NCI-H2171 treated with DMSO at 0.1 percent for 48 hours (cell line): ENCODE data around the gene ADCY7.

Source experiments
- DNase-seq: peaks from one replicate; lab custom pipeline; 2025; lab: John Stamatoyannopoulos, UW

The ADCY7 gene

DNA sequence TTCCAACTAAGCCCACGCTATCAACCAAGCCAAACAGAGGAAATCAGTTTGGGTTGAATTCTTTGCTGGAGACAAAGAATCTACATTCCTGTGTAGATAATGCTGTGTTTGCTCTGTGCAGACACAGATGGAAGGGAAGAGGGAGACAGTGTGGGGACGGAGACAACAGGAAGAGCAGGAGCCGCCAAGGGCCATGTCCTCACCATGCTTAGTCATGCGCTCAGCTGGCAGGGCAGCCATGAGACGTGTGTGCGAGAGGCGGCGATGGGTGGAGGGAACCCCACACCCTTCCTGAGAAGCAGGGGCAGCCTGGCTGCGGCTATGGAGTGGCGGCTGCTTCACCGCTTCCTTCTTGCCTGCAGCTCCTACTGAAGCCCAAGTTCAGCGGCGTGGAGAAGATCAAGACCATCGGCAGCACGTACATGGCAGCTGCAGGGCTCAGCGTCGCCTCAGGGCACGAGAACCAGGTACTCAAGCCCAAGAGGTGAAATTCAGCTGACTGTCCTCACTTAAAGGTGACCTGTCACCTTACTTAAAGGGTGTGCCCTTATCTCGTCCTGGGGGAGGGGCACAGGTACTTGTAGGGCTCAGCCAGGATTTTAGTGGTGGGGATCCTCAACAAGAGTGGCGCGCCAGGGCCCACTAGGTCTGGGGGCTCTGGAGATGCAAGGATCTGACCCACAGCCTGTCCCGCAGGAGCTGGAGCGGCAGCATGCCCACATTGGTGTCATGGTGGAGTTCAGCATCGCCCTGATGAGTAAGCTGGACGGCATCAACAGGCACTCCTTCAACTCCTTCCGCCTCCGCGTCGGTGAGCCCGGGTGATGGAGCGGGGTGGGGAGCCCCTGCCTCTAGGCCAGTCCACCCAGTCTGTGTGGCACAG, 47.5 kb downstream of the ADCY7 start:
- DNase-seq: no peak

DNA sequence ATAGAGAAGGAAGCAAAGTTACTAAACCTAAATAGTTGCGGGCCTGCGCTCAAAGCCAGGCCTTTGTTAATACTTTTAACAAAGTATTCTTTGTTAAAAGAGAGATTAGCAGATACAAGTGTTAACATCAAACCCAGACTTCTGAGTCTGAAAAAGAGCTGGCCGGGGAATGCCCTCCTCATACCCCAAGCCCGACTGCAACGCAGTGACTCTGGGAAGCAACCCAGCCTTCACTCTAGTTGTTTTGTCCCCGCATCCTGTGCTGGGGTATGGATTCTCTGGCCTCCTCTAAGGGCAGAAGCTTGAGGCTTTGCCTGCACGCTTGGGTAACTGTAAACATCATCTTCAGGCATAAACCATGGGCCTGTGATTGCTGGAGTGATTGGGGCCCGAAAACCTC, 48.3 kb downstream of the ADCY7 start:
- no peak for DNase-seq

- no peak for DNase-seq
Measured at GRCh38 chr16:50315346-50315997, 49.1 kb downstream of the ADCY7 start.

GRCh38 chr16:50316102-50316847, 49.9 kb downstream of the ADCY7 start:
- DNase-seq: no peak

GRCh38 chr16:50316848-50317630, 50.7 kb downstream of the ADCY7 start:
- no peak for DNase-seq

GRCh38 chr16:50318796-50319578, 52.6 kb downstream of the ADCY7 start:
- no peak for DNase-seq

GRCh38 chr16:50320310-50320709, 54.0 kb downstream of the ADCY7 start:
- no peak for DNase-seq

- no peak for DNase-seq
Measured at GRCh38 chr16:50322333-50322732, 56.0 kb downstream of the ADCY7 start.

- peak; percentile 68 for DNase-seq
Measured at GRCh38 chr16:50323335-50324011, 57.1 kb downstream of the ADCY7 start.

DNA sequence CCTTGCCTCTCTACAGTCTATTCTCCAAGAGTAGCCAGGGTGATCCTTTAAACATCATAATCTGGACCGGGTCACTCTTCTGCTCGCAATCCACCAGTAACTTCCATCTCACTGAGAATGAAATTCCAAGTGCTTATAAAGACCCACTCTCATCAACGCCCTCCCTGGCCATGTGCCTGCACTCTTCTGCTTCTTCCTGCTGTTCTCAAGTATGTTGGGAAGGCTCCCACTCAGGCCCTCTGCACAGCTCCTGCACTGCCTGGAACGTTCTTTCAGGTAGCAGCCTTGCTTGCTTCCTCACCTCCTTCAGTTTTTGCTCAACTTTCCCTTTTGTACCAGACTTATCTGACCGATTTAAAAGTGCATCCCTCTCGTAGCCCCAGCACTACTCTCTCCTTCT, 58.0 kb downstream of the ADCY7 start:
- DNase-seq: no peak

DNA sequence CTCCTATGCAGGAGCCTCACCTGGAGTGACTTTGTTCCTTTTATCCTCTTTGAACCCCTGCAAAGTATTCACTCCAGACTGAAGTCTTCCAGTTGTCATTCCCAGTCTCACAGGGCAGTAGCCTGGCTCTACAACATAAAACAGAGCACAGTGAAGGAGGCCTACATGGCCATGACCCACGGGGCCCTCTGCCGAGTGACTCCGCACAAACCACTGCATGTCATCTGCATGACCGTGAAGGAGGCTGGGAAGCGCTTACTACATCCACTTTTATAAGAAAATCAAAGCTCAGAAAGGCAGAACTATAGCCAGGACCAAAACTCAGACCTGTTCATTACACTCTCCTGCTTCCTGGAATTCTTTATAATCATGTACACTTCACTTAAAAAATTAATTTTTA, 59.9 kb downstream of the ADCY7 start:
- DNase-seq: no peak

DNA sequence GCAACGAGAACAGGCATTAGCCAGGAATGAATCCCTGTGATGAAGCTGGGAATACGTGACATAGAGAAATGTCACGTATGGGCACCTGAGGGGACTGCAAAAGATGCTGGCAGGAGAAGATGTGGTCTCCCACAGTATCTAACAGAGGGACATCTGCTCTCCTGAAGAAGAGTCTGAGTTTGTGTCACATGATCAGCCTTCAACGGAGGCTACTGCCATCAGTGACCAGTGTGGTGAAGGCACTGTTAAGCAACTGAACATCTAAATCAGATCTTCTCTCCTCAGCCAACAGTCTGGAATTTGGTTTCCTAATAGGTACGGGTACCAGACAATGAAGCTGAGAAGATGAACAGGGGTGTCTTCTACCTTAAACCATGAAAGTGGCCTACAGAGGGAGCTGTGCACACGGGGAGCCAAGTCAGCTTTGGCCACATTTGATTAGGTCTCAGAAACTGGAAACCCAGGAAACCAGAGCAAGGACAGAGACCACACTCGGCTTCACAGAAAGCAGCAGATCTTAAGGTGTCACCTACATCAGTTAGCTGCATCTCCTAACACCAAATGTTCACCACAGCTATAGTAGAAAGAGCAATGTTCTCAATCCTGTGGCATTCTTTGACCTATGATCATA, 60.6 kb downstream of the ADCY7 start:
- no peak for DNase-seq

- no peak for DNase-seq
Measured at GRCh38 chr16:50329446-50330189, 63.3 kb downstream of the ADCY7 start.

GRCh38 chr16:50331570-50331969, 65.2 kb downstream of the ADCY7 start:
- no peak for DNase-seq

GRCh38 chr16:50332599-50332998, 66.2 kb downstream of the ADCY7 start:
- no peak for DNase-seq

GRCh38 chr16:50334106-50334975, 68.0 kb downstream of the ADCY7 start:
- DNase-seq: peak; percentile 85

GRCh38 chr16:50335196-50335958, 69.0 kb downstream of the ADCY7 start:
- DNase-seq: no peak

- no peak for DNase-seq
Measured at GRCh38 chr16:50336884-50337283, 70.5 kb downstream of the ADCY7 start.
